Right lobe of liver (tissue), 4 donors: Measurements from ENCODE around the gene RNPEPL1.

Source experiments
- POLR2A ChIP-seq: fragments of 450-650 bp; IDR thresholded peaks from one replicate; pipeline ENCODE4 v1.6.1; 2017; ENCODE audit warnings: antibody characterized with exemption, mild to moderate bottlenecking
- TF ChIP-seq, protein P1 (sequence below), 4 donors: fragments of 200-600 bp in 3 of 4; fragments of 450-650 bp in 1 of 4; IDR thresholded peaks; one replicate each; pipeline versions ENCODE4 v1.5.1 to v1.8.0; 2016 to 2022; ENCODE audit warnings: antibody characterized with exemption in 4 of 4, mild to moderate bottlenecking in 2 of 4
- donor health status: DM: no; HTN: no; CAD: no.
- donor health status: DM: no; HTN: no; CAD: no.
- donor health status: DM: no; HTN: yes; CAD: no.

DNA sequence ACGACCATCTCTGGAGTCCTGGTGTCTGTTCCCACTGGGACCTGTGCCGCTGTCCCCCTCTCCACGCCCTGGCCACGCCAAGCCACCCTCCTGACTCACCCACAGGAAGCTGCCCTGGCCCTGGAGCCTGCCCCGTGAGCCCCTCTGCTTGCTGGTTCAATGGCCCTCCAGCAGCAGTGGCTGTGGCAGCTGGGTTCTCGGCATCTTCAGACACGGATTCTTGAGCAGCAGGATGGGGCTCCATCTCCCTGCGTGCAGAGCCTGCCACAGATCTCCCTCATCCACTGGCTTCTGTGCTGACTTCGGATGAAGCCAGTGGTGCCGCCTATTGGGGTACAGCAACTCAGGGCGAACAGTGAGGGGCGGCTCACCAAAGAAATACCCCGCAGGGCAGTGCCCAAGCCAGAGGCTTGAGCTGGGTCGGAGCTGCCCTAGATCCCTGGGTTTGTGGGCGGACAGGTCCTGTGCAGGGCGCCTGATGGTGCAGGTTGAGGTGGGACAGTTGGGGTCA lies 32.2 kb downstream of the RNPEPL1 start:
- TF ChIP-seq, protein P1, sequence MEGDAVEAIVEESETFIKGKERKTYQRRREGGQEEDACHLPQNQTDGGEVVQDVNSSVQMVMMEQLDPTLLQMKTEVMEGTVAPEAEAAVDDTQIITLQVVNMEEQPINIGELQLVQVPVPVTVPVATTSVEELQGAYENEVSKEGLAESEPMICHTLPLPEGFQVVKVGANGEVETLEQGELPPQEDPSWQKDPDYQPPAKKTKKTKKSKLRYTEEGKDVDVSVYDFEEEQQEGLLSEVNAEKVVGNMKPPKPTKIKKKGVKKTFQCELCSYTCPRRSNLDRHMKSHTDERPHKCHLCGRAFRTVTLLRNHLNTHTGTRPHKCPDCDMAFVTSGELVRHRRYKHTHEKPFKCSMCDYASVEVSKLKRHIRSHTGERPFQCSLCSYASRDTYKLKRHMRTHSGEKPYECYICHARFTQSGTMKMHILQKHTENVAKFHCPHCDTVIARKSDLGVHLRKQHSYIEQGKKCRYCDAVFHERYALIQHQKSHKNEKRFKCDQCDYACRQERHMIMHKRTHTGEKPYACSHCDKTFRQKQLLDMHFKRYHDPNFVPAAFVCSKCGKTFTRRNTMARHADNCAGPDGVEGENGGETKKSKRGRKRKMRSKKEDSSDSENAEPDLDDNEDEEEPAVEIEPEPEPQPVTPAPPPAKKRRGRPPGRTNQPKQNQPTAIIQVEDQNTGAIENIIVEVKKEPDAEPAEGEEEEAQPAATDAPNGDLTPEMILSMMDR (IDR thresholded peaks at IDR 0.05): no peak
- no peak for TF ChIP-seq POLR2A
